ENCODE data around the gene CXCL3.

CXCL3 gene

GRCh38 chr4:74023709-74024108 lies 14.8 kb downstream of the CXCL3 start:
- in situ Hi-C loops (cut with HindIII; ENCODE audit: low sequenced_read_pairs) = no loop called here
- DNase-seq (ENCODE audit: low read depth) = no peak
- TF ChIP-seq, protein P1, sequence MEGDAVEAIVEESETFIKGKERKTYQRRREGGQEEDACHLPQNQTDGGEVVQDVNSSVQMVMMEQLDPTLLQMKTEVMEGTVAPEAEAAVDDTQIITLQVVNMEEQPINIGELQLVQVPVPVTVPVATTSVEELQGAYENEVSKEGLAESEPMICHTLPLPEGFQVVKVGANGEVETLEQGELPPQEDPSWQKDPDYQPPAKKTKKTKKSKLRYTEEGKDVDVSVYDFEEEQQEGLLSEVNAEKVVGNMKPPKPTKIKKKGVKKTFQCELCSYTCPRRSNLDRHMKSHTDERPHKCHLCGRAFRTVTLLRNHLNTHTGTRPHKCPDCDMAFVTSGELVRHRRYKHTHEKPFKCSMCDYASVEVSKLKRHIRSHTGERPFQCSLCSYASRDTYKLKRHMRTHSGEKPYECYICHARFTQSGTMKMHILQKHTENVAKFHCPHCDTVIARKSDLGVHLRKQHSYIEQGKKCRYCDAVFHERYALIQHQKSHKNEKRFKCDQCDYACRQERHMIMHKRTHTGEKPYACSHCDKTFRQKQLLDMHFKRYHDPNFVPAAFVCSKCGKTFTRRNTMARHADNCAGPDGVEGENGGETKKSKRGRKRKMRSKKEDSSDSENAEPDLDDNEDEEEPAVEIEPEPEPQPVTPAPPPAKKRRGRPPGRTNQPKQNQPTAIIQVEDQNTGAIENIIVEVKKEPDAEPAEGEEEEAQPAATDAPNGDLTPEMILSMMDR (IDR thresholded peaks at IDR 0.05; ENCODE audit: low read depth, low read length, missing control alignments) = no peak

DNA sequence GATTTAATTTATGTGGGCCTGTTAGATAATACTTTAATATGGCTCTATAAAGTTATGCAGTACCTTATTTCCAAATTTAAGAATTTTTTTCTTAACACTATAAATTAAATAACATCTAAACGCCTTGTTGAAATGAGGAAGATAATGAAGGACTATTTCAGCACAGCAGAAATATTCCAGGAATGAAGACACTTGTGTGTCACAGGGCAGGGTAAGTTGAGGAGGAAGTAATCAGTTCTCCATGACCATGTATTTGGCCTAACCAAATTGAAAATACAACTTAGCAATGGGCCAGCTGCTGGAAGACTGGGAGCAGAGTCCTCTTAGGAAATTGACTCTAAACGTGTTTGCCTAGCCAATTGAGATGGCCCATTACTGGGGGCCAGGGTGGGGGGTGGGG lies 16.9 kb downstream of the CXCL3 start:
- TF ChIP-seq, protein P1 (IDR thresholded peaks at IDR 0.05; ENCODE audit: low read depth, low read length, missing control alignments) = no peak
- DNase-seq (ENCODE audit: low read depth) = no peak
- in situ Hi-C loops (cut with HindIII; ENCODE audit: low sequenced_read_pairs) = no loop called here
- H3K4me3 ChIP-seq (ENCODE audit: low read depth, low read length) = no peak overlapping the region

More at GRCh38 chr4:74023709-74024108, 14.8 kb downstream of the CXCL3 start:
- no peak overlapping the region for H3K4me3 ChIP-seq (ENCODE audit: low read depth, low read length)

GRCh38 chr4:74018771-74019170 lies 19.7 kb downstream of the CXCL3 start:
- TF ChIP-seq, protein P1 (IDR thresholded peaks at IDR 0.05; ENCODE audit: low read depth, low read length, missing control alignments) = no peak
- DNase-seq (ENCODE audit: low read depth) = no peak
- no peak overlapping the region for H3K4me3 ChIP-seq (ENCODE audit: low read depth, low read length)
- in situ Hi-C loops (cut with HindIII; ENCODE audit: low sequenced_read_pairs) = no loop called here

- TF ChIP-seq, protein P1 (IDR thresholded peaks at IDR 0.05; ENCODE audit: low read depth, low read length, missing control alignments) = no peak
- in situ Hi-C loops (cut with HindIII; ENCODE audit: low sequenced_read_pairs) = no loop called here
- DNase-seq (ENCODE audit: low read depth) = no peak
- no peak overlapping the region for H3K4me3 ChIP-seq (ENCODE audit: low read depth, low read length)
Measured at GRCh38 chr4:74018116-74018515, 20.4 kb downstream of the CXCL3 start.

- TF ChIP-seq, protein P1 (IDR thresholded peaks at IDR 0.05; ENCODE audit: low read depth, low read length, missing control alignments) = no peak
- DNase-seq (ENCODE audit: low read depth) = no peak
- H3K4me3 ChIP-seq (ENCODE audit: low read depth, low read length) = no peak overlapping the region
- in situ Hi-C loops (cut with HindIII; ENCODE audit: low sequenced_read_pairs) = no loop called here
Measured at GRCh38 chr4:74016068-74016467, 22.4 kb downstream of the CXCL3 start.

GRCh38 chr4:74015126-74015780 lies 23.2 kb downstream of the CXCL3 start:
- in situ Hi-C loops (cut with HindIII; ENCODE audit: low sequenced_read_pairs) = no loop called here

More at GRCh38 chr4:74015126-74015780, 23.2 kb downstream of the CXCL3 start:
- TF ChIP-seq, protein P1 (IDR thresholded peaks at IDR 0.05; ENCODE audit: low read depth, low read length, missing control alignments) = no peak
- no peak overlapping the region for H3K4me3 ChIP-seq (ENCODE audit: low read depth, low read length)
- DNase-seq (ENCODE audit: low read depth) = no peak

All from astrocyte of the cerebellum (primary cell).